NCI-H460 (cell line): ENCODE data around the gene RANGRF. TPM values are rescaled to one million over a fixed set of nuclear protein-coding genes. Genes with fewer than 3 reads are reported as not detected.

Experiments used
- small RNA-seq, 2 experiments: library from RNA; depleted of rRNA; stranded (forward); fragments of <200 nt; gene quantifications; one replicate each; pipeline ENCODE3, GENCODE V24; 2014
- total RNA-seq: library from RNA; depleted of rRNA; stranded (reverse); fragments of >200 nt; shearing (Covaris generic); gene quantifications from 2 replicates; pipeline ENCODE4 v1.2.3, GENCODE V29; 2014; rRNA removed

The RANGRF gene
- total RNA-seq, 1 experiment from 2014 or later: 41.2 TPM

Small RNA genes lying within 50 kb of the gene (small RNA-seq; reads per million reads assigned to genes)
- 0.06 to 0.12 reads per million in 2 experiments for gene RF00265

Other genes with a start within 250 kb of the RANGRF start
- gene ALOX15B, start 249.6 kb upstream of the RANGRF start, total RNA-seq: not detected in 2 replicates
- gene ALOX12B, start 201.0 kb upstream of the RANGRF start, total RNA-seq: 0.64 and 0.69 TPM in 2 replicates
- gene ALOXE3, start 170.2 kb upstream of the RANGRF start, total RNA-seq: 0.06 TPM in 1 of 2 replicates, not detected in the other
- 9.0 and 9.4 TPM in 2 replicates for gene HES7, start 164.6 kb upstream of the RANGRF start, total RNA-seq
- gene PER1, start 136.3 kb upstream of the RANGRF start, total RNA-seq: 4.6 and 6.5 TPM in 2 replicates
- 6.0 and 8.0 TPM in 2 replicates for gene VAMP2, start 125.7 kb upstream of the RANGRF start, total RNA-seq
- 26.6 and 27.9 TPM in 2 replicates for gene TMEM107, start 112.3 kb upstream of the RANGRF start, total RNA-seq
- 4.0 and 5.5 TPM in 2 replicates for gene BORCS6, start 98.5 kb upstream of the RANGRF start, total RNA-seq
- gene AURKB, start 78.1 kb upstream of the RANGRF start, total RNA-seq: 64.1 and 69.2 TPM in 2 replicates
- 14.2 and 16.2 TPM in 2 replicates for gene CTC1, start 40.6 kb upstream of the RANGRF start, total RNA-seq
- gene PFAS, start 39.4 kb upstream of the RANGRF start, total RNA-seq: 54.7 and 57.4 TPM in 2 replicates
- gene SLC25A35, start 6.7 kb downstream of the RANGRF start, total RNA-seq: 1.7 and 2.5 TPM in 2 replicates
- not detected in 2 replicates for gene ARHGEF15, start 21.6 kb downstream of the RANGRF start, total RNA-seq
- not detected in 2 replicates for gene ODF4, start 51.2 kb downstream of the RANGRF start, total RNA-seq
- 7,995 and 8,048 TPM in 2 replicates for gene RPL26, start 94.5 kb downstream of the RANGRF start, total RNA-seq
- gene RNF222, start 109.2 kb downstream of the RANGRF start, total RNA-seq: not detected in 2 replicates
- 46.7 and 63.1 TPM in 2 replicates for gene NDEL1, start 147.2 kb downstream of the RANGRF start, total RNA-seq